K562 (cell line): ENCODE results near the gene ADD3. TPM values are rescaled to one million over a fixed set of nuclear protein-coding genes. Genes with fewer than 3 reads are reported as not detected.

Source experiments
- ATAC-seq: fragments of 200-7000 bp; cut with Tn5 transposase; 3 replicates; pipeline ENCODE4 v1.9.1; 2020; ENCODE audit warnings: moderate library complexity
- BruUV-seq: library from RNA; stranded (reverse); fragments of 400-500 nt; replicated peaks from 2 replicates; lab custom pipeline; 2021; lab: Mats Ljungman, UMichigan
- CTCF ChIA-PET: fragments of 300-600 bp; formaldehyde crosslinking; extraction: SDS; loops from one replicate; lab custom pipeline; 2021; ENCODE audit warnings: low intra/inter-chr PET ratio; lab: Yijun Ruan, JAX
- POLR2A ChIA-PET: fragments of 300-600, 350-650 bp; sonication (Branson Sonifier 250); formaldehyde crosslinking; extraction: SDS; loops from one replicate; lab custom pipeline; 2021; ENCODE audit warnings: antibody characterized with exemption, inconsistent platforms; lab: Yijun Ruan, JAX
- DNase-seq, 4 experiments: peaks; one replicate each; pipeline versions ENCODE4 v3.0.0 to v3.0.0-alpha.2; 2011 to 2018; ENCODE audit warnings: low spot score in 3 of 4, mixed read lengths in 3 of 4; ENCODE audit errors: extremely low read depth in 1 of 4
- FAIRE-seq: peaks from 2 replicates; lab custom pipeline; 2011; peaks lifted over from hg19 to GRCh38; lab: Jason Lieb, UNC
- H2AFZ ChIP-seq: 2 replicates; pipeline ENCODE4 v1.6.0; 2011; ENCODE audit warnings: low read depth, low read length, control low read depth, inconsistent platforms
- H3K27ac ChIP-seq: fragments of 200-600 bp; 3 replicates; pipeline ENCODE4 v1.8.0; 2011; ENCODE audit warnings: low read depth, mild to moderate bottlenecking, control low read depth, inconsistent platforms, low read length, moderate library complexity, mixed read lengths; ENCODE audit errors: extremely low read depth
- H3K27me3 ChIP-seq, 2 experiments: fragments of 300-600 bp in 1 of 2; 2 replicates in 1 of 2; 3 replicates in 1 of 2; pipeline versions ENCODE4 v1.6.0 to v1.8.0; 2011; ENCODE audit warnings: inconsistent platforms in 2 of 2, low read length in 2 of 2, mild to moderate bottlenecking in 1 of 2, mixed read lengths in 1 of 2, moderate library complexity in 1 of 2; ENCODE audit not compliant: control insufficient read depth in 2 of 2, insufficient read depth in 2 of 2
- H3K36me3 ChIP-seq: fragments of 300-600 bp; 3 replicates; pipeline ENCODE4 v1.8.0; 2011; ENCODE audit warnings: mild to moderate bottlenecking, low read length, inconsistent platforms; ENCODE audit not compliant: control insufficient read depth, insufficient read depth
- H3K4me1 ChIP-seq, 2 experiments: fragments of 200-600 bp in 1 of 2; replicated peaks in 1 of 2; 2 replicates in 1 of 2; 3 replicates in 1 of 2; pipeline versions ENCODE4 v1.5.1 to v1.8.0; 2011; ENCODE audit warnings: inconsistent platforms in 2 of 2, low read length in 2 of 2, mild to moderate bottlenecking in 1 of 2, mixed read lengths in 1 of 2, moderate library complexity in 1 of 2; ENCODE audit not compliant: control insufficient read depth in 2 of 2, insufficient read depth in 2 of 2
- H3K4me2 ChIP-seq: 2 replicates; pipeline ENCODE4 v1.6.1; 2011; ENCODE audit warnings: low read length, control low read depth, inconsistent platforms, mixed read lengths; ENCODE audit not compliant: insufficient read depth
- H3K4me3 ChIP-seq: fragments of 200-600 bp; sonication (generic), shearing (Covaris generic); 2 replicates; pipeline ENCODE4 v1.5.1; 2016; ENCODE audit warnings: control low read depth, inconsistent platforms
- H3K79me2 ChIP-seq: fragments of 200-600 bp; 3 replicates; pipeline ENCODE4 v1.8.0; 2011; ENCODE audit warnings: low read length, inconsistent platforms; ENCODE audit not compliant: control insufficient read depth, insufficient read depth
- H3K9ac ChIP-seq, 2 experiments: 2 replicates each; pipeline versions ENCODE4 v1.6.0 to v1.6.1; 2011; ENCODE audit warnings: low read depth in 2 of 2, low read length in 2 of 2, control low read depth in 1 of 2, inconsistent platforms in 1 of 2, mild to moderate bottlenecking in 1 of 2, mixed read lengths in 1 of 2; ENCODE audit not compliant: insufficient read depth in 1 of 2
- H3K9me1 ChIP-seq: one replicate; pipeline ENCODE4 v1.6.0; 2011; ENCODE audit warnings: inconsistent platforms, mild to moderate bottlenecking, low read length, moderate library complexity; ENCODE audit not compliant: control insufficient read depth, insufficient read depth
- H3K9me3 ChIP-seq: replicated peaks from 2 replicates; pipeline ENCODE4 v1.5.1; 2011; ENCODE audit warnings: low read depth, low read length, inconsistent platforms; ENCODE audit not compliant: control insufficient read depth, insufficient read depth
- H4K20me1 ChIP-seq: replicated peaks from 2 replicates; pipeline ENCODE4 v1.6.1; 2011; ENCODE audit warnings: low read length, inconsistent platforms, mixed read lengths; ENCODE audit not compliant: control insufficient read depth, insufficient read depth
- ARID3B ChIP-seq: fragments of 250-450 bp; sonication (Bioruptor Pico); IDR thresholded peaks from 2 replicates; pipeline ENCODE4 v1.4.0; 2020; ENCODE audit warnings: borderline replicate concordance
- ATF7 ChIP-seq: fragments of 450-650 bp; IDR thresholded peaks from 2 replicates; pipeline ENCODE4 v1.7.1; 2014; ENCODE audit warnings: mild to moderate bottlenecking, moderate library complexity
- CHD2 ChIP-seq: IDR thresholded peaks from 2 replicates; pipeline ENCODE4 v1.6.1; 2011; ENCODE audit warnings: low read depth, low read length
- DACH1 ChIP-seq: fragments of 450-650 bp; IDR thresholded peaks from 2 replicates; pipeline ENCODE4 v1.6.1; 2018; ENCODE audit not compliant: partially characterized antibody
- ESRRA ChIP-seq: fragments of 450-650 bp; IDR thresholded peaks from 2 replicates; pipeline ENCODE4 v1.6.1; 2014; ENCODE audit warnings: low read depth, mild to moderate bottlenecking, moderate library complexity, borderline replicate concordance
- ETV1 ChIP-seq: fragments of 450-650 bp; conservative IDR thresholded peaks from 2 replicates; pipeline ENCODE4 v1.6.1; 2016; ENCODE audit warnings: missing genetic modification characterization, control low read depth, low read depth, missing compliant biosample characterization
- HIVEP1 ChIP-seq: fragments of 250-450 bp; sonication (Bioruptor Pico); IDR thresholded peaks from 2 replicates; pipeline ENCODE4 v1.4.0; 2020; ENCODE audit warnings: mild to moderate bottlenecking
- LEF1 ChIP-seq: fragments of 450-650 bp; IDR thresholded peaks from 2 replicates; pipeline ENCODE4 v1.6.1; 2016; ENCODE audit warnings: mild to moderate bottlenecking
- POLR2AphosphoS2 ChIP-seq: IDR thresholded peaks from 2 replicates; pipeline ENCODE4 v1.6.1; 2012; ENCODE audit warnings: low read length, improper control_type of control experiment
- RBM34 ChIP-seq: fragments of 200-400 bp; formaldehyde crosslinking; IDR thresholded peaks from 2 replicates; pipeline ENCODE4 v1.6.1; 2018; ENCODE audit warnings: low read length, borderline replicate concordance; ENCODE audit not compliant: insufficient read depth
- RCOR1 ChIP-seq, 2 experiments: IDR thresholded peaks; 2 replicates each; pipeline ENCODE4 v1.6.1; 2012; ENCODE audit warnings: low read depth in 2 of 2, low read length in 2 of 2, borderline replicate concordance in 1 of 2, improper control_type of control experiment in 1 of 2
- ZEB2 ChIP-seq: fragments of 450-650 bp; IDR thresholded peaks from 2 replicates; pipeline ENCODE4 v1.6.1; 2016
- ZNF224 ChIP-seq: sonication (generic); formaldehyde crosslinking; IDR thresholded peaks from 2 replicates; pipeline ENCODE4 v1.8.0; 2022; ENCODE audit warnings: mild to moderate bottlenecking, missing genetic modification reagents
- WGBS: fragments of 100-300 bp; shearing (Covaris generic); methylation state at CpG from one replicate; pipeline ENCODE4 v1.1.6; 2016; ENCODE audit warnings: low coverage, mixed read lengths; ENCODE audit not compliant: insufficient coverage; ENCODE audit errors: missing lambda C conversion rate; 5-methylcytosine and 5-hydroxymethylcytosine counted together
- in situ Hi-C: fragments of 300-500 bp; cut with MboI; formaldehyde crosslinking; loops from 4 replicates; pipeline ENCODE4 v1.15.0; 2018; ENCODE audit warnings: inconsistent platforms, mixed read lengths
- intact Hi-C: fragments of 100-400 bp; cut with micrococcal nuclease; formaldehyde crosslinking; loops from 2 replicates; pipeline ENCODE4 v1.14.2; 2022
- polyA plus RNA-seq, 8 experiments: library from polyadenylated mRNA; depleted of rRNA in 4 of 8; stranded (reverse) in 5 of 8; unstranded in 3 of 8; fragments of >200 nt; fragmentation: Nextera tagmentation in 2 of 8; fragmentation: Illumina TruSeq in 1 of 8; extraction: Ambion mirVana in 2 of 8; extraction: Trizol in 1 of 8; gene quantifications; 2 replicates each; pipeline versions ENCODE4 v1.2.1 to v1.2.3, GENCODE V29; 2011 to 2014; ENCODE audit warnings: inconsistent platforms in 1 of 8, missing spikeins in 1 of 8
- total RNA-seq, 7 experiments: library from RNA; depleted of rRNA in 6 of 7; stranded (reverse); fragments of >200 nt in 6 of 7; fragmentation: Illumina TruSeq in 2 of 7; extraction: Trizol in 2 of 7; gene quantifications; 2 replicates each; pipeline versions ENCODE4 v1.2.1 to v1.2.3, GENCODE V29; 2011 to 2021; ENCODE audit warnings: low replicate concordance in 1 of 7
- TF ChIP-seq, protein P1 (sequence below): fragments of 450-650 bp; formaldehyde crosslinking; IDR thresholded peaks from 2 replicates; pipeline ENCODE4 v1.4.0; 2020; ENCODE audit warnings: mild to moderate bottlenecking, moderate library complexity

ADD3 gene
- total and polyA plus RNA-seq, 9 of the 15 experiments (the other 6 are each of a cell fraction or from before 2014, with no cell fraction given) = 13.2 to 125 (median 31.7) TPM

GRCh38 chr10:109996766-109997171, 11.0 kb upstream of the ADD3 start (continued):
- TF ChIP-seq, protein P1, sequence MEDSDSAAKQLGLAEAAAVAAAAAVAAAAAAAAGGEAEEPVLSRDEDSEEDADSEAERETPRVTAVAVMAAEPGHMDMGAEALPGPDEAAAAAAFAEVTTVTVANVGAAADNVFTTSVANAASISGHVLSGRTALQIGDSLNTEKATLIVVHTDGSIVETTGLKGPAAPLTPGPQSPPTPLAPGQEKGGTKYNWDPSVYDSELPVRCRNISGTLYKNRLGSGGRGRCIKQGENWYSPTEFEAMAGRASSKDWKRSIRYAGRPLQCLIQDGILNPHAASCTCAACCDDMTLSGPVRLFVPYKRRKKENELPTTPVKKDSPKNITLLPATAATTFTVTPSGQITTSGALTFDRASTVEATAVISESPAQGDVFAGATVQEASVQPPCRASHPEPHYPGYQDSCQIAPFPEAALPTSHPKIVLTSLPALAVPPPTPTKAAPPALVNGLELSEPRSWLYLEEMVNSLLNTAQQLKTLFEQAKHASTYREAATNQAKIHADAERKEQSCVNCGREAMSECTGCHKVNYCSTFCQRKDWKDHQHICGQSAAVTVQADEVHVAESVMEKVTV = no peak
- TF ChIP-seq RCOR1 (IDR thresholded peaks at IDR 0.05; ENCODE audit: borderline replicate concordance in 1 of 2, low read depth in 2 of 2, low read length in 2 of 2) (no peak), ETV1 (tag) (no peak), LEF1 (no peak), ZEB2 (no peak), ARID3B (CRISPR knock-in tag) (no peak), DACH1 (no peak)
- TF ChIP-seq, all 486 proteins: peak for 0

DNA sequence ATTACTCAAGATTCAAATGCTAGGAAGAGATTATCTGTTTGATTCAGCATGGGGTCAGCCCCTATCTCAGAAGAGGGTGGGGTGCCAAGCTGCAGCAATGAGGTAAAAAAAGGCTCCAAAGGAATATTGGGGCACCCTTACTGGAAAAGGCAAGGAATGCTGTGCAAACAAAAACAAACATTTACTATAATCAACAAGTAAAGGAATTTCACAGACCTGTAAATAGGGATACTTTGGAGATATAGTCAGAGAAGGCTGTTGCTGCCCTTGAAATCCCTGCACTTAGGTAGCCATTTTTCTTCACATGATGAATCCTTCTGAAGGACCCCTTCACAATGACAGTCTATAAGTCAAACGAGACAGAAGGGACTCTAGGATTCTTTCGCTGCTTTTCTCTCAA, 10.6 kb upstream of the ADD3 start:
- Histone ChIP-seq H3K9ac (peak overlapping the region in 1 of 2 experiments; percentile 6; a peak in 1 of 4 replicates), H2AFZ (peak overlapping the region; percentile 49)

More for the DNA sequence above, 10.6 kb upstream of the ADD3 start:
- Histone ChIP-seq H3K4me3 (no peak overlapping the region), H3K79me2 (no peaks in the 10 kb centered on the region), H3K36me3 (no peaks in the 10 kb centered on the region), H3K27ac (no peak overlapping the region), H3K4me2 (peak overlapping the region; percentile 3), H3K9me3 (no peaks in the 10 kb centered on the region), H3K27me3 (no peaks in the 10 kb centered on the region), H4K20me1 (no peaks in the 10 kb centered on the region), H3K9me1 (no peaks in the 10 kb centered on the region), H3K4me1 (peaks cover 7 to 34% of the 10 kb centered on the region in 2 experiments; a peak in 3 of 5 replicates)
- ATAC-seq (no peak), FAIRE-seq (peak; percentile 23), DNase-seq (no peak)
- no TSS peak for BruUV-seq
- intact Hi-C loops = no loop called here
- ChIA-PET CTCF (no interaction called here), POLR2A (interaction anchor here (0.6 to 1.1 kb wide), 2 partner anchors 9 to 151 kb away, joined by 3 to 5 read pairs; no protein-coding TSS in a partner anchor)
- in situ Hi-C loops = no loop called here
- TF ChIP-seq RBM34 = no peak
- no peak for TF ChIP-seq ZNF224
- no peak for TF ChIP-seq HIVEP1 (CRISPR knock-in tag)
- TF ChIP-seq CHD2 = no peak
- TF ChIP-seq ESRRA = no peak
- no peak for TF ChIP-seq LEF1
- no peak for TF ChIP-seq POLR2AphosphoS2
- no peak for TF ChIP-seq ATF7
- 73% methylated on average over 2 of the region's 2 CpGs for WGBS
